ENCODE measurements around the gene PCBD2.

DNA sequence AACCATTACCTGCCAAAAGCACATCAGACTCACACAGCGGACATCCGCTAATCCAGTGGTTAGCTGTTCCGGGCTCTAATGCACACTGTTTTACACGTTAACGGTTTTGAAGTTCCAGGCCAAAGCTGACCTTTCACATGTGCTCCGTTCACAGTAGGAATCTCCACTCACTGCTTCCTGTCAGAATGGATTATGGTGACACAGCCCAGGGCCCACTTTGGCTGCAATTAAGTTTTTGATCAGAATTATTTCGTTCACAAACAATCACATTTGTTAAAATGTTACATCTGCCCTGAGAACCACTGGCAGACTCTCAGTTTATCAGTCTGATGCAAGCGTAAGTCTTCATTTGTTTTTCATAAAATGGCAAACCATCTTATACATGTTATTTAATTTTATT, 32.6 kb downstream of the PCBD2 start:
- TF ChIP-seq, protein P1, sequence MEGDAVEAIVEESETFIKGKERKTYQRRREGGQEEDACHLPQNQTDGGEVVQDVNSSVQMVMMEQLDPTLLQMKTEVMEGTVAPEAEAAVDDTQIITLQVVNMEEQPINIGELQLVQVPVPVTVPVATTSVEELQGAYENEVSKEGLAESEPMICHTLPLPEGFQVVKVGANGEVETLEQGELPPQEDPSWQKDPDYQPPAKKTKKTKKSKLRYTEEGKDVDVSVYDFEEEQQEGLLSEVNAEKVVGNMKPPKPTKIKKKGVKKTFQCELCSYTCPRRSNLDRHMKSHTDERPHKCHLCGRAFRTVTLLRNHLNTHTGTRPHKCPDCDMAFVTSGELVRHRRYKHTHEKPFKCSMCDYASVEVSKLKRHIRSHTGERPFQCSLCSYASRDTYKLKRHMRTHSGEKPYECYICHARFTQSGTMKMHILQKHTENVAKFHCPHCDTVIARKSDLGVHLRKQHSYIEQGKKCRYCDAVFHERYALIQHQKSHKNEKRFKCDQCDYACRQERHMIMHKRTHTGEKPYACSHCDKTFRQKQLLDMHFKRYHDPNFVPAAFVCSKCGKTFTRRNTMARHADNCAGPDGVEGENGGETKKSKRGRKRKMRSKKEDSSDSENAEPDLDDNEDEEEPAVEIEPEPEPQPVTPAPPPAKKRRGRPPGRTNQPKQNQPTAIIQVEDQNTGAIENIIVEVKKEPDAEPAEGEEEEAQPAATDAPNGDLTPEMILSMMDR (IDR thresholded peaks at IDR 0.05): no peak
- no peak for TF ChIP-seq EZH2 (IDR thresholded peaks at IDR 0.05; ENCODE audit: borderline replicate concordance, insufficient read depth, low read depth, low read length, poor library complexity, severe bottlenecking)

Measured in B cell (primary cell).